GM18909 (cell line): ENCODE measurements around the gene DLEU7.

Source experiments
- ATAC-seq: cut with Tn5 transposase; IDR thresholded peaks from one replicate; pipeline ENCODE4 v1.9.1; 2021; ENCODE audit warnings: mild to moderate bottlenecking; ENCODE audit not compliant: unreplicated experiment, poor library complexity

DLEU7 gene

DNA sequence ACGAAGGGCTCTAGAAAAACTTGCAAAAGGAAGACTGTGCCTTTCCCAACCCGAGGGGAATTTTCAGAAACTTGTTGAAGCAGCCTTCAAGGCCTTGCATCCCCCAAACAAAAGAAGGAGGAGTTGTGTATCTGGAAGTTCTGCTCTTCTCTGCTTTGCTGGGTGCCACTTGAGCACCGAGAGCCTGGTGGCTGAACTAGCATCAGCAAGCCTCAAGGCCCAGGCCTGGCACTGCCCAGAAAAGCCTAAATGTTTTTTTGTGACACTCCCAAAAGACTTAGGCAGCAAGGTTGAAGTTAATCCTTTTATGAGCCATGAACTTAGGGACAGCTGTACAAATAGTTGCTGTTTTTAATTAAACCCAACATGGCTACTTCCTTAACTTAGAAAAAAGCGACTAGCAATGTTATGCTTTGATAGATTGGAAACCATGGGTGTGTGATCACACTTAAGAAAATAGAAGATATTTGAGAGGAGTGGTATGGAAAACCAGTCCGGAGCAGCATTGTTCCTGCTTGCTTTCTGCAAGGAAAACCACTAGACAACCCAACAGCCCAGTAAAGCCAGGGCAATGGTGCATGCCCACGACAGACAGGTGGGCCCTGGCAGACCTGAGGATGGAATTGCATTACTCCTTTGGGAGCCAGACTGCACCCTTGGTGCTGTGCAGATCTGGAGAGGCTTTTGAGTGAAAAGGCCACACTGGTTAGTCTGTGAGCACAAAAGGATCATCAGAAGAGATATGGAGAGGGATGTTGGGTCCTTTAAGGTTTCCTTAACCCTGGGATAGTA, 788 bp upstream of the DLEU7 start:
- no peak for ATAC-seq

DNA sequence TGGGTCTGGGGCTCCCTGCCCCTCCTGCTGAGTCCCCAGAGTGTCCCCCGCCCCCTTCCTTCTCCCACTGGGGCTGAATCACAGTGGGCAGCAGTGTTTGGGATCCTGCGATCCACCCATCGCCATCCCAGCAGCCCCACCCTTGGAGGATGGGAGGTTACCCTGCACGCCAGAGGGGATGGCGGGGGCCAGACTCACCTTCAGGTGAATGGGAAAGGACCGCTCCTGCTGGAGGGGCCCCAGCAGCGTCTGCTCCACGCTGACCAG, 569 bp downstream of the DLEU7 start:
- ATAC-seq, result no peak

DNA sequence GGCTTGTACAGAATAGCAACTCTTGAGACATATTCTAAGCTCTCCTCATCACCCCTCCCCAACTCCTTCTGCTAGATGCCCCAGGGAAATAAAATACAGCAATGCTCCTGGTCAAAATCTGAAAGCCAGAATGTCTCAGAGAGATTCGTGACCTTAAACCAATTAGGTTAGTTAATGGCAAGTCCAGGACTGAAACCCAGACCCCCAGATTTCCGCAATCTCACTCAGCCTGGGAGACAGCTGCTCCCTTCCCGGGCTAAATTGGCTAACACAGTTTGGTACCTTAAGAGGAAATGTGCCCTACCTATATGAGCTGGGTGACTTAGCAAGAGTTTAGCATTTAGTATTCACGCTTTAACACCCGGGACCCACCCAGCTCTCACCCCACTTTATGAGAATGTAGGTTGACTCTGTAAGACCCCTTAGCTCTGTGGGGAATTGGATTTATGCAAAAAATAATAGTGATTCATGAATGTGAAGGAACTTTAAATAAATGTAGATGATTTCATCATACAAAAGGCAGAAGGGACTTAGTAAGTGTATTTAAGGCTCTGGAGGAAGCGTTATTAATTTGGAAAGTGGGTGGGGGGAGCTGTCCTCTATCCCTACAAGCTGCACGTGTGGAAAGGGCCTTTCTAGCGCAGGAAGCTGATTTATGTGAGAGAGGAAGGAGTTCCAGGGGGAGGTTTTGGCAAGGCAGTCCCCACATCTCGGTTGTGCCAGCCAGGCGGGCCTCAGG, 1.1 kb downstream of the DLEU7 start:
- ATAC-seq, result no peak

DNA sequence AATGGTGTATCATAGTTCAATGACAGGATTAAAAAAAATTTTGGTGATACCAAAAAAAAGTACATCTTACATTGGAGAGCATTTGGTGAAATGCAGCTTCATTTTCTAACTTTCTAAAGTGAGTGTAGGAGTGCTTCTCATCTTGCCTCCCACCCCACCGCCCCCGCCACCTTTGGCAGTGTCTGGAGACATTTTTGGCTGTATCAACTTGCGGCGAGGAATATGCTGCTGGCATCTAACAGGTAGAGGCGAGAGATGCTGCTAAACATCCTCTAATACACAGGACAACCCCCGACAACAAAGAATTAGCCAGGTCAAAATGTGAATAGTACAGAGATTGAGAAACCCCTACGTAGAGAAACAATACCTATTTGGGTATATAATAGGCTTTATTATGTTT, 1.7 kb downstream of the DLEU7 start:
- no peak for ATAC-seq

DNA sequence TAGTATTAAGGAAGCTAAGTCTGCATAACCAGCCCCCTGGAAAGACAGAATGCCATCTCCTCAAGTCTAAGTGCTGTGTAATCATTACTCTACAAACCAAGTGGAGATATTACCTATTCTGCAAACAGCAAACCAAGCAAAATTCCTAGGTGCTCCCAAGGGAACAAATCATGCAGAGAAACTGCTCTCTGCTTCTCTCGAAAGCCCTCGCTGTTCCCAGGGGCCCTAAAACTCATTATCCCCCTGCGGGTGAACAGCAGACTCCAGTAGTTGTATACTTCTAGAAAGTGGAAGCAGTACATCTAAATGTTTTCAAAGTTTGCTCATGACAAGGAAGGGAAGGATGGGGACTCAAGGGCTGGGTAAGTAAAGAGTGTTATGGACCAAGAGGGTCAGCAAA, 3.2 kb downstream of the DLEU7 start:
- ATAC-seq, result no peak

DNA sequence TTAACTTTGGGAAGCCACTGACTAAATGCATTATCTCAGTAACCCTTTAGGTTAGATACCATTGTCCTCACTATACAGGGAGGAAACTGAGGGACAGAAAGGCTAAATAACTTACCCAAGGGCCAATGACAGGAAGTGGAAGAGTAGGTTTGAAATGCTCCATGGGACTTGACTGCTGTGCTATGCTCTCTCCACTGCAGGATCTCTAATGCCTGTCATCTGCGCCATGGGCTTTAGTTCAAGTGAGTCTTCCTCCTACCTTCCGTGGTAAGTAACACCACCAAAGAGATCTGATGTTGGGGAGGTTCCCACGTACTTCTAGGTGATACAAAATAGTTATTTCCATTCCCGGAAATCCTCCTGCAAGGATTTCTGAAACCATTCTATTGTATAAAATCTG, 3.7 kb downstream of the DLEU7 start:
- no peak for ATAC-seq

DNA sequence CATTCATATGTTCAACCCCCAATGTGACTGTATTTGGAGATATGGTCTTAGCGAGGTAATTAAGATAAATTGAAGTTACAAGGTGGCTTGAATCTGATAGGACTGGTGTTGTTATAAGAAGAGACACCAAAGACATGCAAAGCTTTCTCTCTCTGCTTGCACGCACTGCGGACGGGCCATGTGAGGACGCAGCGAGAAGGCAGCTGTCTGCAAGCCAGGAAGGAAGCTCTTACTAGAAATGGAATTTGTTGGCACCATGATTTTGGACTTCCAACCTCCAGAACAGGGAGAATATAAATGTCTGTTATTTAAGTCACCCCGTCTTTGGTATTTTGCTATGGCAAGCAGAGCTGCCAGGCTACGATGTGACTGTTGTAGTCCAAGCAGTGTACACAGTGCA, 4.8 kb downstream of the DLEU7 start:
- ATAC-seq, result no peak

DNA sequence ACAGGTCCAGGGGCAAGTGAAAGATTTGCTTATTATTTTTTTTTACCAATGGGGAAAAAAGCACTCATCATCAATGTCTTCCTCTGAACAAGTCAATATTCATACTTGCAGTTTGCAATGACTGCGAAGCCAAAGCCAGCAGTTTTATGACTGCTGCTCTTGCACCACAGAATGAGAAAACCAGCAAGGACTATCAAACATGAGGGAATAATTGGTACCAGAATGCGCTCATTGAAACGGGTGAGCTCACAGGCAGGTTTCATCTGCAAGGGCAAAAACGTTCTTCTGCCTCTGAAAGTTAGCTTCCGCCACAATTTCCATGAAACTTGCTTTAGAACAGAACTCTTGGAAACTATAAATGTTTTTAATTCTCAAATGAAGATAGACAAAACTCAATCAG, 5.5 kb downstream of the DLEU7 start:
- no peak for ATAC-seq

DNA sequence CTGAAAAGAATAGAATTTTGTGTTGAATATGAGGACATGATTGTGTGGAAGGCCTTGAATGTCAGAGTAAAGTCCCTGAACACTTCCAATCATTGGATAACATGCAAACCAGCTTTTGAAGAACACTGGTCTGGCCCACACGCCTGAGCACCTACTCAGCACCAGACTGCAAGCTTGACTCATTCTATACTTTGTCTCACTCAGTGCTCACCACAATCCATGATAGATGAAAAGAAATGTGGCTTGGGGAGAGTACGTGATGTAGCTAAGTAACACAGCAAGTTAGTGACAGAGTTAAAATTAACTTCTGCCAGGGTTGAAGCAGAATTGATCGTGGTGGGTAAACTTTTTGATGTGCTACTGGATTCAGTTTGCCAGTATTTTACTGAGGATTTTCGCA, 12.0 kb downstream of the DLEU7 start:
- no peak for ATAC-seq

DNA sequence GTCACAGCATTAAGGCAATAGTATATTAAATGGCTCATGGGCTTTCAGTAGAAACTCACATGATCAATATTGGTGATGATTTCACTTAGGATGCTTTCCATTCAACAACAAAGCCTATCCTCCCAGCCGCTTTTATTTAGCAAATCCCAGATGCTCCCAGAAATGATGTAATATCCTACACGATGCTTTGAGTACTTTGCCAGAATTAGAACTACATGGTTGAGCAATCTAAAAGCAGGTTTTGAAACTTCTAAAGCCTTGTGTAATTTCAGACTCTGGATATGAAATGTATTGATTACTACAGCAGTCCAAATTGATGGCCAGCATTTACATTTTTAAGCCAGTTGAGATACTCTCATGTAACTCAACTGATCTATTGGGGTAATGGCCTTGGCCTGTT, 13.6 kb downstream of the DLEU7 start:
- no peak for ATAC-seq

DNA sequence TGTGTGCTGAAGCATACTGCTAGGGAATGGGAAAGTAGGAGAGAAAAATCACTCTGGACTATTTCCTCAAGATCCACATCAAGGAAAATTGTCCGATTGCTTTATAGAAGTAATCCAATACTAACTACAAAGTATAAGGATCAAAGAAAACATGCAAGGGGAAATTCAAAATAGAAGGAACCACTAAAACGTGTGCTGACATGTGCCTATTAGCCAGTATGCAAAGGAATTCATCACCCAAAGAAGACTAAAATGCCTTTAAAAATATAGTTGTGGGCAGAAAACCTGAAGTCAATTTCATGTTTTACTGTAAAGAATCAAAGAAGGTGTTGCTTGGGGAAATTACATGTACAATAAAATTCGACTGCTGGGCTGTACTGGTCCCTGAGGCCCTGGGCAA, 14.3 kb downstream of the DLEU7 start:
- no peak for ATAC-seq

DNA sequence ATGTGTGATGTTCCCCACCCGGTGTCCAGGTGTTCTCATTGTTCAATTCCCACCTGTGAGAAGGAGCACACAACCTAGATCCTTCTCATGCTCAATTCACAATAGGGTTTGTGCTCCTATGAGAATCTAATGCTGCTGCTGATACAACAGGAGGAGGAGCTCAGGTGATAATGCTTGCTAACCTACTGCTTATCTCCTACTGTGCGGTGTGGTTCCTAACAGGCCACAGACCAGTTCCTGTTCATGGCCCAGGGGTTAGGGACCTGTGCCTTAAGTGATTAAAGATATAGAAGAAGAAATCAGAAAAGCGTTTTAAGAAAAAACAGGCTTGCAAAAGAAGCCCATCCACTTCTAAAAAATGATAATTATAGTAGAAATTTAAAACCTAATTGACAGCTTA, 17.5 kb downstream of the DLEU7 start:
- no peak for ATAC-seq

DNA sequence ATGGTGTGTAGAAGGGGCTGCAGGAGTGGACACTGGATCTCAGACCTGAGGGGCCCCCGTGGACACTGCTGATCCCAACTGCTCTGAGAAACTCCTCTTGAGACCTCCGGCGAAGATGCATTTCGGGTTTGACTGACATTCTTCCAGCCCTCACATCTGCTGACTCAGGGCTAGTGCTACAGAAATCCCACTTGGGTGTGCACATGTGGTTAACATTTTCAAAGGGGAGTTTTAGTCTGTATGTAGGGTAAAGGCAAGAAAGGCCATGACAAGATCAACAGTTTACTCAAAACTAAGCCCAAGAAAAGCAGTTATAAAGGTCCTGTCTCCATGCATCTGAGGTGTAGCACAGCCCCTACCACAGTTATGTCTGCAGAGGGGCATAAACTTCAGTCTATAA, 31.2 kb downstream of the DLEU7 start:
- no peak for ATAC-seq

DNA sequence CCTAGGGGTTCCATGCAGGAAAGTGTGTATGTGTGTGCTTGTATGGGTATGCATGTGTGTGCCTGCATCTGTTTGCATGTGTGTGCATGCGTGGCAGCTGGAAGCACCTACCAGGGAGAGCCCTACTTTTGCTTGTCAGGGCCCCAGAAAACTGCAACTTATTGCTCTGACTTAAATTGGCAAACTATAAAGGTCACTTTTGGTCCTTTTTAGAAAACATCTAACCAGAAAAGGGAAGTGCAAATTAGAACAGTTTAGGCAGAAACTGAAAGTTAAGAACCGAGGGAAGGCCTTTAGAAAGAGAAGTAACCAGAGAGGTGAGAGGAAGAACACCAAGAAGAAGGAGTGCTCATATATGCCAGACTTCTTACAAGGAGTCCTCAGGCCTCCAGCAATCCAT, 32.5 kb downstream of the DLEU7 start:
- ATAC-seq, result peak; percentile 91

DNA sequence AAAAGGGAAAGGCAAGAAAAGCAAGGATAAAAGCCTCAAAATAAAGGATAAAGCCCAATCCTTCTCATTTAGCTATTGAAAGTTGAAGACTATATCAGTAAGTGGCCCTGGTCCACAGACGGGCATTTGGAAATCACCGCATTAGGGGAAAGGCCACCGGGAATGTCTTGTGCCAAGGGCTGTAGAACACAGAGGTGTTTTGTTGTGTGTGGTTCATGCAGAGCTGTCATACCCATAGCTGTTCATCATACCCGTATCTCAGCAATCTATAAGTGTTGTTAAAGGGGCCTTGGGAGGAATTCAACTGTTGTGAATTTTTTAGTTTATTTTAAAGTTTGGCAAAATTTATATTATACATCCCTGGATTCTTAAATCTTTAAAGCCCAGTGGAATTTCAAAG, 33.0 kb downstream of the DLEU7 start:
- no peak for ATAC-seq

DNA sequence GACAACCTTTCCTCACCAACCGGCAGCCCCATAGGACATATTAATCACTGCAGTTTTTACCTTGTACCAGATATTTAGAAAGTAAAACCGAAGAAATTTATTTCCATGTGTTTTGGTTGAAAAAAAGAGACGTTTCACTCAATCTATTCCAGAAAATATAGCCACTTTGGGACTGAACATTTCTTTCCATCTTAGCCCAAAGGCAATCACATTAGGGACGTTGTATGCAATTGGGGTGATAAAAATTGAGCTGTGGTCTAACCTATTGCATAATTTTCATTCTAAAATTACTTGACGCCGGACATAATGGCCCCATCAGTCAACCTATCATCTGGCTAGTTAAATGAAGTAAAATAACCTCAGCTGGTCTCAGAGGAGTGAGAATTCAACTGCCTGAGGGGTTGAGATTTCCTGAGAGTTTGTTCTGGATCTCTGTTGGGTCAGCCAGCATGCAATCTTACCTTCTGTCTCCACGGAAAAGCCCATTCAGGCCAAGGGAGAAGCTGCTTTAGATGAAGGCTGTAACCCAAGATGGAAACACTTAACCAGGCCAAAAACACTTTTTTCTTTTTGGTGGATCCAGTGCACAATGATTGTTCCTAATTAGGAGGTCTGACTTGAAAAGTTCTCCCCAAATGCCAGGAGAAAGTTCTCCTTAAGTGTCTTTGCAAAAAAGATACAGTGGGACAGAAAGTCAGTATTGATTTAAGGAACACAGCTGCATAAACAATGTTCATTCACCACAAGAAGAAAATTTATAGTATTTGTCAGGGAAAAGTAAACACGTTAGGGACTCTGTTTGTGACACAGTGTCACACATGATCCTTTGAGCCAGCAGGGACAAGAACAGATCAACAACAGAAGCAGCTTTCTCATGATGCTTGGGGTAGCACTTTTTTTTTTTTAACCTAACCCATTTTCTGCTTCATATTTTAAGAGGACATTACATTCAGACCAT, 34.1 kb downstream of the DLEU7 start:
- ATAC-seq, result no peak

DNA sequence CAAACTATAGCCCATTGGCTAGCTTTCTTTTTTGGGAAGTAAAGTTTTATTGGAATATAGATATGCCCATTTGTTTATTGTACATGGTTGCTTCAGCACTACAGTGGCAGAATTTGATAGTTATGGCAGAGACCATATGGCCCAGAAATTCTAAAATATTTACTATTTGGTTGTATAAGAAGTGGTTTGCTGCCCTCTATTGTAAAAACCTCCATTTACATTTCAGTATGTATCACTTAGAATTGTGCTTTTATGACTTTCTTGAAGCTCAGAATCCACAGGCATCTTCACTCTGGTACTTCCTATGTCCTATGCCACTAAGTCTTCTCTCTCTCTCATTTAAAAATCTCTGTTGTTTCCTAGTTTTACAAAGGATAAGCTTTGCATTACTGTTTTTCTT, 37.7 kb downstream of the DLEU7 start:
- no peak for ATAC-seq

DNA sequence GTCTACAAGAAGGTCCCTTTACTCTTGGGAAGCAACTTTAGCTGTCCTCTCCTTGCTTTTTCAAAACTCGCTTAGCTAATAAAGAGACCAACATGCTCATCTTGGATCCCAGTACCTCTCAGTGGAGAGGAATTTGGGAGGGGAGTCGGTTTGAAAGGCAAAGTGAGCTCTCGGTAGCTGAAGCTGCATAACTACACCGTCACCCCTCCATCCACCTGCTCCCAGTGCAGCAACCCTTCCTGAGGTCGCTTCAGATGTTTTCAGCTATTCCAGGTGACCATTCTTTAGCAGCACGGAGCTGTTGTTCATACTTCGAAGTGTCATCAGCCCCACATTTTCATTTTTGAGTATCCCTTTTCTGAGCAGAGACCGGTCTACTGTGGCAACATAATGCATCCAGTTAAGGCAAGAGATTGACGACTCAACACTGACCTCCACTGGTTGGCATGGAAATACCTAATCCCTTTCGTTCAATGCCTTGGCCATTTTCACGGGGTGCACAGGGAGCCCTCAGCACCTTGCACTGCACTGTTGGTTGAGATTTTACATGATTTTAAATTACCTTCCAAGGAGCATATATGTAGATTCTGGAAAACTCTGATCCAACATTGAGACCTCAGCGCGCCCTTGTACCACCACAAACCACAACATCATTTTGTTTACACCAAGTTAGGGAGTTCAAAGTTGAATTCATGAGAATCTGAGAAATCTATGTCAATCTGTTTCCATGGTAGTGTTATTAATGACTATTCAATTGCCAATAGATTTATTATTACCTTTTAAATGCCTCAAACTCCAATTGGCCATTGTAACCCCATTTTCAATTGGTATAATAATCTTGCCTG, 42.2 kb downstream of the DLEU7 start:
- ATAC-seq, result peak; percentile 92

DNA sequence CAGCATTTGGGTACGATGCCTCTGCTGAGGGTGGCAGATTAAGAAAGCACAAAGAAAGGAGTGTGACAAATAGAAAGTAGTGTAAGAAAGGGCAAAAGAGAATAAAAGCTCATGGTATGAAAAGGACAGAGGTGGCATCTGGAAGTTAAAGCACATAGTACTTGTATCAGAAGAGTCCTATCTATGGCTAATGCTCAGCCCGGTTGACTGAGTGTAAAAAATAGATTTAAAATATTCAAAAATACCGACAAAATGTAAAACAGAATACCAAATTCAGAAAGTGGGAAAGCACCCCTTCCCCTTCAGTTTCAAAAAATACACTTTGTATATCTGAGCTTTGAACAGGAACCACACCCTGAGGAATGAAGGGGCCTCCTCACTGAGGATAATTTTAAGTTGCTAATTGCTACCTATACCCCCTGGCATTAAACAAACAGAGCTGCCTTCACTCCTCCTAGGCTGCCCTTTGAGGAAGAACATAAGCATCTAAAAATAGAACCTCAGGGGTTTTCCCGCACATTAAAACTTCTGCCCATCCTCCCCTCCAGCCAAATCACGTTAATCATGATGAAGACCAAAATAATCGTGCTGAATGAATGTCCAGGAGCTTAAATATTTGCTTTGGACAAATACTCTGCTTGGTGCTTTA, 43.3 kb downstream of the DLEU7 start:
- ATAC-seq, result no peak

DNA sequence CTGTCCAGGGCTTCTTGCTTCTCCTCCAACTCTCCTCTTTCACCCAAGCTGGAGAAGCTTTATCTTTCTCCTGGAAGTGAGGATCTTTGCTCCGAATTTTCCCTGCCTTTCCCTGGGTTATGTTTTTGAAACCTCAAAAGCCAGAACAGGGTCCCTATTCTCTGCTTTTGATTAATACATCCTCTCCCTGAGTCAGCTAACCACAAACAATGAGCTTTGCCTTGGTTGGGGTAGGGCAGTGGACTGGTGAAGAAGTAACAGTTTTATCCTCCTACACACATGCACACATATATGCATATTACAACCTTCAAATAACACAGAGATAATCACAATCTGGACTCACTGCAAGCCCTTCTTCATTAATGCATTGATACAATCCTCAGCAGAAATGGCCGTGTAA, 44.6 kb downstream of the DLEU7 start:
- ATAC-seq, result no peak
